EL (cell line): ENCODE measurements around the gene SPATA32.
A peak's percentile ranks its signal among the peaks of the same experiment; 100 is the strongest.
"Not testable (repeated sequence)": the region's sequence is repeated elsewhere in the genome, so short reads cannot be mapped to it uniquely, and the experiment has no call there.

ENCODE experiments used
- DNase-seq: peaks from one replicate; pipeline ENCODE4 v3.0.0-alpha.2; 2016

The SPATA32 gene

DNA sequence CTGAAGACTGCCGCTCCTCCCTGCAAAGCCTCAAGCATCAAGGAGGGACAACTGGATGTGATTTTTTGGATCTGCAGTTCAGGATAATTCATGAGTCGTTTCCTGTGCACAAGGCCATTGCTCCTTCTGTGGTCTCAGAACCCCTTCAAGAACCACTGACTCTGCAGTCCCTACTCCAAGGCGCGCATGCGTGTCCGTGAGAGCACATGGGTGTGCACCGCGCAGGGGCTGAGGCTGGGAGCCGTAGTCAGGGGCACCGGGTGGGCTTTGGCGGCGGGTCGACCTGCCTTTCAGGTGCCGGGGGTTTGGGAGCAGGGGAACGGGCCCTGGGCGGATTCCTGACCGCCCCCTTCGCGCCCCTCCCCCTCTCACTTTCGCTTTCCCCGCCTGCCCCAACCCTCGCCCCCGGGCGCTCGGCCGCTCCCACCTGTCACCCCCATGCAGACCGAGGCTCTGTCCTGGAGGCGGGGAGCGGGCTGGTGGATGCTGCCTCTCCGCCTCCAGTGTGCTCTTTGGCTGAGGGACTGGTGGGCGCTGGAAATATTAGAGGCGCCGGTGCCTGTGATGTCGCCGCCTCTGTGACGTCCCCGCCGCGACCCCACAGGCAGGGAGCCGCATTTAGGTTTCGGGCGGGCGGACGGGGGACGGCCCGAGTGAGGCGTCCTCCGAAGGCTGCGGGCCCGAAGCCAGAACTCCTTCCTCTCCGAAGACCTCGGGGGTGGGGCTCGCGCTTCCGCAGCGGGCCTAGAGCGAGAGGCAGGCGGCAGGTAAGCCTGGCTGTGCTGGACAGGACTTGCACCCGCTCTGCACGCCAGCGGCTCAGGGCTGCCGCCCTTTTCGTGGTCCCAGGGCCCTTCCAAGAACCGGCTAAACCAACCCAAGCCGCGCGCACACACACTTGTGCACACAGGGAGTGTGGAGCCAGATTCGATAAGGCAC lies at the start of gene SPATA32:
TSS of gene SPATA32 (minus strand) at position 518 of the 939 bp plus-strand sequence. CDS start at position 440, 78 bp downstream.
- no peak for DNase-seq

GRCh38 chr17:45311401-45311759 lies 49.5 kb upstream of the SPATA32 start:
- DNase-seq = no peak

DNA sequence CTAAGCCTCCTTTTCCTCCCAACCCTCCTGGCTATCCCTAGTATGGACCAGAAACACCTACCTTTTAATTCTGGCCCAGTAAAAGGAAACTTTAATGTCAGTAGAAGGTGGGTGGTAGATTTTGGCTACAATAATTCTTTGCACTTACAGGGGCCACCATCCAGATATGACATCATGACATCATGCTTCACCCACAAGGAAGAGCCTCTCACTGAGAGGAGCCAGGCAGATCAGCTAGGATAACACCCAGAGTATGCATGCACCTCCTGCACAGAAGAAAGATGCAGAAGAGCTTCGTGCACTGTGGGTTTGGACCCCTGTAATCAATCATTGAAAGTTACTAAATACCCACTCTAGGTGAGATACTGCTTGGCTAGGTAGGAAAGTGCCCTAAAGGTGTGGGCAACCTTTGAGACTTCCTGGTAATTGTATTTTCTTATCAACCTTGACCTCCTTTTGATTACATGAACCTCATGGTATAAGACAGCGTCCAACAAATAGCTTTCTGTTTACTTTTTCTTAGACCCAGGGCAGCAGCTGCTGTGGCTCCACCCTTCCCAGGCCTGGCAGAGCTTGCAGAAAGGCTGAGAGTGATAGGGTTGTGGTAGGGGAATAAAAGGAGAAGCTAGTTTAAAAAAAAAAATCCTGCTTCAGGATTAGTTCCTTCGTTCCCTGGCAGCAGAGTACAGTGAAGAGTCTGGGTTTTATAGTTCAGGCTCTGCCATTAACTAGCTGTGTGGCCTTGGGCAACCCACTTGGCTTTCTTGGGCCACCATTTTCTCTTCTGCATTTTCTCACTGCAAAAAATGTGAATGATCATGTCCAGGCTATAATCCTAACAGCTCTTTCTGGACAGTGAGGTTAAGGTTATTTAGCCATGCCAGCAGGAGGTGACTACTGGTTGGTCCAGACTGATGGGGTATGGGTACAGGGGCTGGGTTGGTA lies 48.8 kb upstream of the SPATA32 start:
- no peak for DNase-seq

DNA sequence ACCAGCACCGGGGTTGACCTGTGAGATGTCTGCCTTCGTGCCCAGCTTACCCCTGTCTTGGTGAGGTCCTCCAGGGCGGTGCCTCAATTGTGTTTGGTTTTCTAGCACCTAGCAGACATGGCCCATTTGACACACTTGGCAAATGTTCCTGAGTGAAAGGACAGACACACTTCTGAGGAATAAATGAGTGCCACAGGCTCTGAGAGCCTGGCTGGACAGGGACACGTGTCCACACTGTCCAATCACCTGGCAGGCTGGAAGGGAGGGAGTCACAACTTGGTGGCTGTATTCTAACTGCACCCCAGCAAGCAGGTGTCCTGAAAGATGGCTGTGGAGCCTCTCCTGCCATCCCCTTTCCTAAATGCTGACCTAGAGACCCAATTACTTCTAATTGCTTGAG lies 47.5 kb upstream of the SPATA32 start:
- DNase-seq = no peak

GRCh38 chr17:45308840-45309239 lies 46.9 kb upstream of the SPATA32 start:
- no peak for DNase-seq

- DNase-seq = no peak
Measured at GRCh38 chr17:45308016-45308365, 46.1 kb upstream of the SPATA32 start.

- peak; percentile 90 for DNase-seq
Measured at GRCh38 chr17:45307290-45308015, 45.6 kb upstream of the SPATA32 start.

DNA sequence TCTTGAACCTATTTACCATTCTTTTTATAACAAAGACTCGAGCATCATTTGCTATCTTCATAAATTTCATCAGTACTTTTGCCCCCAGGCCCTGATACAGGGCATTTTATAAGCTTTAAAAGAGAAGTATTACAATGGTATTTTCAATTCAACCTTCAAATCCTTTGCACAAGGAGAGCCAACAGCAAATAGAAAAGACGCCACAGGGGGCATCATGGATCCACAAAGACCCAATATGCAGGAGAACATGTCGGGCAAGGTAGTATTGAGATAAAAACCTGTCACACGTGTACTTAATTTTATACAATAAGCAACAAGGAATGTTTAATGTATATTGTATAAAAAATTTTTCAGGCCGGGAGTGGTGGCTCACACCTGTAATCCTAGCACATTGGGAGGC lies 44.7 kb upstream of the SPATA32 start:
- DNase-seq = no peak

DNA sequence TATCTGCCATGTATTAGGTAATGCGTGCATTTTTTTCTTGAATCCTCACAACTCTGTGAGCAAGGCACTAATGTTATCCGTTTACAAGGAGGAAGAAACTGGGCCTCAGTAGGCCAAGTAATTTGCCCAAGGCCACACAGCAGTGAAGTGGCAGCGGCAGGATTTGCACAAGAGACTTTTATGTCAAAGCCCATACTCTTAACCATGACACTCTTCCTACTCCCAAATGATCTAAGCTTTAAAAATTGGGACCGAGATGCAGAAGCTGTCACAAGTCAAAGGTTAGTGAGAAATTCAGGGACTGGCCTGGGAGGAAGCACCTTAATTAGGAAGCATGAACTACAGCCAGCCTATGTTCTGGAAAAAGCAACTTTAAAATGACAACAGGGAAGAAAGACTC lies 44.2 kb upstream of the SPATA32 start:
- DNase-seq = no peak

GRCh38 chr17:45305530-45306087 lies 43.7 kb upstream of the SPATA32 start:
- DNase-seq = peak; percentile 68

DNA sequence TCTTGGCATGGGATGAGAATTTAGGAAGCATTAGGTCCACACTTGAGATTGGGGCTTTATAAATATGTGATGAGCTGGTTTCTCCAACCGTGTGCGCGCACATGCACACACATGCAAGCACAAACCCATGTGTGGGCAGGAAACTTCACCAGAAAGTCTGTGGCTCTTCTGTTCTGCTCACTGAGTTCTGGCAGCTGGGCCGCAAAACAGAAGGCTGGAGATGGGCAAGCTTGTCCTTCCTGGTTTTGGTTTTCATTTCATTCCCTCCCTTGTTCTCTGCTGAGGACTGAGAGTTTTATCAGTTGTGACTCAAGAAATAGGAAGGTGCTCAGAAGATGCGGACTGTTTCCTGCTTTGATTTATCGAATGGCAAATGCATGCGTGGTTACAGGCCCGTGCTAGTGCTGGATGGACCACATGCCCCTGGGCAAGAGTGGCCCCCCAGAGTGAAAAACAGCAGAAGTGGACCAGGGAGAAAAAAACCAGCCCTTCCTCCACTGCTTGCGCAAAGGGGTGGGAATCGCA lies 40.8 kb upstream of the SPATA32 start:
- peak; percentile 91 for DNase-seq

DNA sequence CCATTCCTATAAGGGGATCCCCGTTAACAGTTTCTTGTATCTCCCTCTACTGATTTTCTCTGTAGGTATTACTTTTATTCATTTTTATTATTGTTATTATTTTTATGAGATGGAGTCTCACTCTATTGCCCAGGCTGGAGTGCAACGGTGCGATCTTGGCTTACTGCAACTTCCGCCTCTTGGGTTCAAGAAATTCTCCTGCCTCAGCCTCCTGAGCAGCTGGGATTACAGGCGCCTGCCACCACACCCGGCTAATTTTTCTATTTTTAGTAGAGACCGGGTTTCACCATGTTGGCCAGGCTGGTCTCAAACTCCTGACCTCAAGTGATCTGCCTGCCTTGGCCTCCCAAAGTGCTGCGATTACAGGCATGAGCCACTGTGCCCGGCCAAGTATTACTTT lies 40.3 kb upstream of the SPATA32 start:
- not testable (repeated sequence) for DNase-seq

DNA sequence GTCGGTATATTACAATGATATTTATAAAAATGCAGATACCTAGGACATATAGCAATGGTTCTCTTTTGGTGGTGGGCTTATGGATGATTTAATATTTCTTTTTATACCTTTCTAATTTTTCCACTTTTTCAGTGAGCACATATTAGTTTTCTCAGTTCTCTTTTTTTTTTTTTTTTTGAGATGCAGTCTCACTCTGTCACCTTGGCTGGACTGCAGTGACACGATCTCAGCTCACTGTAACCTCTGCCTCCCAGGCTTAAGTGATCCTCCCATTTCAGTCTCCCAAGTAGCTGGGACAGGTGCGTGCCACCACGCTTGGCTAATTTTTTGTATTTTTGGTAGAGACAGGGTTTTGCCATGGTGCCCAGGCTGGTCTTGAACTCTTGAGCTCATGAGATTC lies 39.8 kb upstream of the SPATA32 start:
- no peak for DNase-seq

GRCh38 chr17:45300060-45300751 lies 38.3 kb upstream of the SPATA32 start:
- no peak for DNase-seq

- DNase-seq = no peak
Measured at GRCh38 chr17:45299361-45299760, 37.5 kb upstream of the SPATA32 start.

GRCh38 chr17:45298546-45299285 lies 36.8 kb upstream of the SPATA32 start:
- peak; percentile 89 for DNase-seq

GRCh38 chr17:45296833-45297124 lies 34.9 kb upstream of the SPATA32 start:
- DNase-seq = peak; percentile 54

DNA sequence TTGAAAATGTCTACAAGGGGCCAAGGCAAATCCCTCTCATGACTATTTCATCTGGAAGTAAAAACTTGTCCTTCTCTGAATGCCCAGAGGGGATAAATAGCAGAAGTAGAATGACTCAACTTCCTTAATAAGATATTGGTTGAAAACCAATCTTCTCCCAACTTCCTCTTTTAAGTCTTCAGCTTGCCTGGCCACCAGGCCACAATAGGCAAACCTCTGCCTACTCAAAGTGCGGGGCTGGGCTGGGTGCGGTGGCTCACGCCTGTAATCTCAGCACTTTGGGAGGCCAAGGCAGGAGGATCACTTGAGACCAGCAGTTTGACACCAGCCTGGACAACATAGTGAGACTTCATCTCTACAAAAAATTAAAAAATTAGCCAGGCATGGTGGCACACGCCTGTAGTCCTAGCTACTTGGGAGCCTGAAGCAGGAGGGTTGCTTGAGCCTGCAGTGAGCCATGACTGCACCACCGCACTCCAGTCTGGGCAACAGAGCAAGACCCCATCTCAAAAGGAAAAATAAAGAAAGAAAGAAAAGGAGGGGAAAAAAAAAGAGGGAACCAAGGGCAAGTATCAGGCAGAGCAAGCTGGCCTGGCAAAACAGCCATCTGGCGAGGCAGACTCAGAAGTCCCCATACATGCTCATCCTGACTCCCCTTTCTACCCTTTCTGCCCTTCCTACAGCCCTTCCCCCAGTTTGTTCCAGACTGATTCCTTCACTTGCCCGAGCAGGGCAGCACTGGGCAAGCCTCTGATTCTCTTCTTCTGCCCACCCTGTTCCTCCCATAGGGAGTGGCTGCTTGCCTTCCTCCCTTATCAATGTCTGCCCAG lies 34.3 kb upstream of the SPATA32 start:
- DNase-seq = peak; percentile 91

GRCh38 chr17:45294506-45294905 lies 32.6 kb upstream of the SPATA32 start:
- peak; percentile 87 for DNase-seq
